Measurements from ENCODE around the gene RFTN1. TPM values are rescaled to one million over a fixed set of nuclear protein-coding genes. Genes with fewer than 3 reads are reported as not detected.

Gene RFTN1
- total and polyA plus RNA-seq, 9 of the 15 experiments (the other 6 are each of a cell fraction or from before 2014, with no cell fraction given), result 0.08 to 0.51 (median 0.11) TPM; not detected in 6

GRCh38 chr3:16551342-16551976 is 38.0 kb upstream of the RFTN1 start (continued):
- TF ChIP-seq E2F4 (CRISPR knock-in tag; IDR thresholded peaks at IDR 0.05; ENCODE audit: low read depth), result no peak
- TF ChIP-seq HMGXB4 (CRISPR knock-in tag; IDR thresholded peaks at IDR 0.05), result no peak
- no peak for TF ChIP-seq KDM1A (IDR thresholded peaks at IDR 0.05)
- no peak for TF ChIP-seq SP1 (CRISPR knock-in tag; IDR thresholded peaks at IDR 0.05)
- TF ChIP-seq E2F8 (IDR thresholded peaks at IDR 0.05; ENCODE audit: low read depth, partially characterized antibody), result no peak
- TF ChIP-seq MEIS2 (IDR thresholded peaks at IDR 0.05; ENCODE audit: partially characterized antibody), result no peak
- TF ChIP-seq ZFP36 (IDR thresholded peaks at IDR 0.05; ENCODE audit: low read depth, low read length, partially characterized antibody), result no peak
- TF ChIP-seq HDAC8 (tag; IDR thresholded peaks at IDR 0.05), result no peak
- no peak for TF ChIP-seq NR2C1 (IDR thresholded peaks at IDR 0.05)
- TF ChIP-seq NR2C1 (tag; IDR thresholded peaks at IDR 0.05), result no peak
- no peak for TF ChIP-seq MNT (conservative IDR thresholded peaks at IDR 0.05)
- TF ChIP-seq C11orf30 (IDR thresholded peaks at IDR 0.05; ENCODE audit: low read depth), result no peak
- no peak for TF ChIP-seq ZBTB17 (CRISPR knock-in tag; IDR thresholded peaks at IDR 0.05)
- peak; percentile 57; the same call in 1 of the 2 replicates for TF ChIP-seq MIER1 (IDR thresholded peaks at IDR 0.05; ENCODE audit: low read depth)
- TF ChIP-seq XRCC4 (IDR thresholded peaks at IDR 0.05; ENCODE audit: extremely low read depth, insufficient read depth, insufficient read length), result no peak
- no peak for TF ChIP-seq RBBP5 (IDR thresholded peaks at IDR 0.05; ENCODE audit: borderline replicate concordance, insufficient read depth, low read length, poor library complexity, severe bottlenecking)
- TF ChIP-seq SMARCA4 (IDR thresholded peaks at IDR 0.05), result no peak
- no peak for TF ChIP-seq CHCHD3 (CRISPR knock-in tag; IDR thresholded peaks at IDR 0.05)
- TF ChIP-seq ZFP1 (CRISPR knock-in tag; IDR thresholded peaks at IDR 0.05), result no peak
